Measurements from ENCODE around the gene ATP5MK.

ATP5MK gene

DNA sequence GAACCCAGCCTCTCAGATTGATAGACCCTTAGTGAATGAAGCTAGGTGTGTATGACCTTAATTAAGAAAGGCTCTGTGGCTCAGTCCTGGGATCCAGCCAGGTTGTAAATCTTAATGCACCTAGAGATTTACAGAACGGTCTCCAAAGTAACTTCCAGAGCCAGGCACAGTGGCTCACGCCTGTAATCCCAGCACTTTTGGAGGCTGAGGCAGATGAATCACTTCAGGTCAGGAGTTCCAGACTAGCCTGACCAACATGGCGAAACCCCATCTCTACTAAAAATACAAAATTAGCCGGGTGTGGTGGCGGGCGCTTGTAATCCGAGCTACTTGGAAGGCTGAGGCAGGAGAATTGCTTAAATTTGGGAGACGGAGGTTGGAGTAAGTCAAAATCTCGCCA lies 31.6 kb upstream of the ATP5MK start (continued):
- TF ChIP-seq, protein P1, sequence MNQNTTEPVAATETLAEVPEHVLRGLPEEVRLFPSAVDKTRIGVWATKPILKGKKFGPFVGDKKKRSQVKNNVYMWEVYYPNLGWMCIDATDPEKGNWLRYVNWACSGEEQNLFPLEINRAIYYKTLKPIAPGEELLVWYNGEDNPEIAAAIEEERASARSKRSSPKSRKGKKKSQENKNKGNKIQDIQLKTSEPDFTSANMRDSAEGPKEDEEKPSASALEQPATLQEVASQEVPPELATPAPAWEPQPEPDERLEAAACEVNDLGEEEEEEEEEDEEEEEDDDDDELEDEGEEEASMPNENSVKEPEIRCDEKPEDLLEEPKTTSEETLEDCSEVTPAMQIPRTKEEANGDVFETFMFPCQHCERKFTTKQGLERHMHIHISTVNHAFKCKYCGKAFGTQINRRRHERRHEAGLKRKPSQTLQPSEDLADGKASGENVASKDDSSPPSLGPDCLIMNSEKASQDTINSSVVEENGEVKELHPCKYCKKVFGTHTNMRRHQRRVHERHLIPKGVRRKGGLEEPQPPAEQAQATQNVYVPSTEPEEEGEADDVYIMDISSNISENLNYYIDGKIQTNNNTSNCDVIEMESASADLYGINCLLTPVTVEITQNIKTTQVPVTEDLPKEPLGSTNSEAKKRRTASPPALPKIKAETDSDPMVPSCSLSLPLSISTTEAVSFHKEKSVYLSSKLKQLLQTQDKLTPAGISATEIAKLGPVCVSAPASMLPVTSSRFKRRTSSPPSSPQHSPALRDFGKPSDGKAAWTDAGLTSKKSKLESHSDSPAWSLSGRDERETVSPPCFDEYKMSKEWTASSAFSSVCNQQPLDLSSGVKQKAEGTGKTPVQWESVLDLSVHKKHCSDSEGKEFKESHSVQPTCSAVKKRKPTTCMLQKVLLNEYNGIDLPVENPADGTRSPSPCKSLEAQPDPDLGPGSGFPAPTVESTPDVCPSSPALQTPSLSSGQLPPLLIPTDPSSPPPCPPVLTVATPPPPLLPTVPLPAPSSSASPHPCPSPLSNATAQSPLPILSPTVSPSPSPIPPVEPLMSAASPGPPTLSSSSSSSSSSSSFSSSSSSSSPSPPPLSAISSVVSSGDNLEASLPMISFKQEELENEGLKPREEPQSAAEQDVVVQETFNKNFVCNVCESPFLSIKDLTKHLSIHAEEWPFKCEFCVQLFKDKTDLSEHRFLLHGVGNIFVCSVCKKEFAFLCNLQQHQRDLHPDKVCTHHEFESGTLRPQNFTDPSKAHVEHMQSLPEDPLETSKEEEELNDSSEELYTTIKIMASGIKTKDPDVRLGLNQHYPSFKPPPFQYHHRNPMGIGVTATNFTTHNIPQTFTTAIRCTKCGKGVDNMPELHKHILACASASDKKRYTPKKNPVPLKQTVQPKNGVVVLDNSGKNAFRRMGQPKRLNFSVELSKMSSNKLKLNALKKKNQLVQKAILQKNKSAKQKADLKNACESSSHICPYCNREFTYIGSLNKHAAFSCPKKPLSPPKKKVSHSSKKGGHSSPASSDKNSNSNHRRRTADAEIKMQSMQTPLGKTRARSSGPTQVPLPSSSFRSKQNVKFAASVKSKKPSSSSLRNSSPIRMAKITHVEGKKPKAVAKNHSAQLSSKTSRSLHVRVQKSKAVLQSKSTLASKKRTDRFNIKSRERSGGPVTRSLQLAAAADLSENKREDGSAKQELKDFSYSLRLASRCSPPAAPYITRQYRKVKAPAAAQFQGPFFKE (tag by site-specific recombination; IDR thresholded peaks at IDR 0.05; ENCODE audit: borderline replicate concordance), result no peak
- TF ChIP-seq, protein P2, sequence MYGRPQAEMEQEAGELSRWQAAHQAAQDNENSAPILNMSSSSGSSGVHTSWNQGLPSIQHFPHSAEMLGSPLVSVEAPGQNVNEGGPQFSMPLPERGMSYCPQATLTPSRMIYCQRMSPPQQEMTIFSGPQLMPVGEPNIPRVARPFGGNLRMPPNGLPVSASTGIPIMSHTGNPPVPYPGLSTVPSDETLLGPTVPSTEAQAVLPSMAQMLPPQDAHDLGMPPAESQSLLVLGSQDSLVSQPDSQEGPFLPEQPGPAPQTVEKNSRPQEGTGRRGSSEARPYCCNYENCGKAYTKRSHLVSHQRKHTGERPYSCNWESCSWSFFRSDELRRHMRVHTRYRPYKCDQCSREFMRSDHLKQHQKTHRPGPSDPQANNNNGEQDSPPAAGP (tag by site-specific recombination; IDR thresholded peaks at IDR 0.05), result no peak
- no peak for TF ChIP-seq ZNF121 (tag by site-specific recombination; IDR thresholded peaks at IDR 0.05)
- no peak for TF ChIP-seq ZNF140 (tag by site-specific recombination; IDR thresholded peaks at IDR 0.05)
- TF ChIP-seq ZNF529 (tag by site-specific recombination; IDR thresholded peaks at IDR 0.05; ENCODE audit: insufficient replicate concordance), result no peak
- TF ChIP-seq ZNF274 (IDR thresholded peaks at IDR 0.05; ENCODE audit: low read length), result no peak
- TF ChIP-seq ZNF274 (tag by site-specific recombination; IDR thresholded peaks at IDR 0.05; ENCODE audit: borderline replicate concordance), result no peak
- TF ChIP-seq, protein P3, sequence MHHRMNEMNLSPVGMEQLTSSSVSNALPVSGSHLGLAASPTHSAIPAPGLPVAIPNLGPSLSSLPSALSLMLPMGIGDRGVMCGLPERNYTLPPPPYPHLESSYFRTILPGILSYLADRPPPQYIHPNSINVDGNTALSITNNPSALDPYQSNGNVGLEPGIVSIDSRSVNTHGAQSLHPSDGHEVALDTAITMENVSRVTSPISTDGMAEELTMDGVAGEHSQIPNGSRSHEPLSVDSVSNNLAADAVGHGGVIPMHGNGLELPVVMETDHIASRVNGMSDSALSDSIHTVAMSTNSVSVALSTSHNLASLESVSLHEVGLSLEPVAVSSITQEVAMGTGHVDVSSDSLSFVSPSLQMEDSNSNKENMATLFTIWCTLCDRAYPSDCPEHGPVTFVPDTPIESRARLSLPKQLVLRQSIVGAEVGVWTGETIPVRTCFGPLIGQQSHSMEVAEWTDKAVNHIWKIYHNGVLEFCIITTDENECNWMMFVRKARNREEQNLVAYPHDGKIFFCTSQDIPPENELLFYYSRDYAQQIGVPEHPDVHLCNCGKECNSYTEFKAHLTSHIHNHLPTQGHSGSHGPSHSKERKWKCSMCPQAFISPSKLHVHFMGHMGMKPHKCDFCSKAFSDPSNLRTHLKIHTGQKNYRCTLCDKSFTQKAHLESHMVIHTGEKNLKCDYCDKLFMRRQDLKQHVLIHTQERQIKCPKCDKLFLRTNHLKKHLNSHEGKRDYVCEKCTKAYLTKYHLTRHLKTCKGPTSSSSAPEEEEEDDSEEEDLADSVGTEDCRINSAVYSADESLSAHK (tag by site-specific recombination; IDR thresholded peaks at IDR 0.05), result no peak
- no peak for TF ChIP-seq ZNF777 (tag by site-specific recombination; IDR thresholded peaks at IDR 0.05; ENCODE audit: borderline replicate concordance)
- TF ChIP-seq GFI1B (tag by site-specific recombination; IDR thresholded peaks at IDR 0.05), result no peak
- TF ChIP-seq ZNF792 (tag by site-specific recombination; IDR thresholded peaks at IDR 0.05), result no peak
- no peak for TF ChIP-seq ZNF585B (tag by site-specific recombination; IDR thresholded peaks at IDR 0.05)

- ChIA-PET POLR2A (no interaction called here), CTCF (interaction anchor here (0.8 to 1.6 kb wide), 3 partner anchors 53 to 169 kb away, joined by 3 to 4 read pairs (median 4); no protein-coding TSS in a partner anchor)
- Histone ChIP-seq H3K4me3 (ENCODE audit: low read depth, low read length) (no peak overlapping the region), H3K27ac (ENCODE audit: extremely low read depth, low read depth, low read length) (no peak overlapping the region), H3K4me1 (ENCODE audit: control insufficient read depth, insufficient read depth, low read length) (no peaks in the 10 kb centered on the region), H3K36me3 (ENCODE audit: control insufficient read depth in 2 of 2, insufficient read depth in 1 of 2, low read length in 2 of 2) (peaks cover 50 to 89% of the 10 kb centered on the region in 2 experiments), H3K9me3 (ENCODE audit: control insufficient read depth, insufficient read depth, low read depth, low read length) (no peaks in the 10 kb centered on the region)
- TF ChIP-seq ZNF580 (tag by site-specific recombination; IDR thresholded peaks at IDR 0.05), result no peak
- no peak for TF ChIP-seq ZNF514 (tag by site-specific recombination; IDR thresholded peaks at IDR 0.05)
- TF ChIP-seq KLF7 (tag by site-specific recombination; IDR thresholded peaks at IDR 0.05; ENCODE audit: borderline replicate concordance), result no peak
- no peak for TF ChIP-seq OVOL3 (tag by site-specific recombination; IDR thresholded peaks at IDR 0.05)
- no peak for TF ChIP-seq GLI2 (tag by site-specific recombination; IDR thresholded peaks at IDR 0.05; ENCODE audit: borderline replicate concordance, low read depth)
- TF ChIP-seq ZNF621 (tag by site-specific recombination; IDR thresholded peaks at IDR 0.05), result no peak
- TF ChIP-seq ZNF23 (tag by site-specific recombination; IDR thresholded peaks at IDR 0.05; ENCODE audit: borderline replicate concordance), result no peak
- no peak for TF ChIP-seq ZNF112 (tag by site-specific recombination; IDR thresholded peaks at IDR 0.05)
- TF ChIP-seq ZNF335 (tag by site-specific recombination; conservative IDR thresholded peaks at IDR 0.05), result no peak
- TF ChIP-seq HOXD13 (CRISPR knock-in tag; IDR thresholded peaks at IDR 0.05; ENCODE audit: borderline replicate concordance), result no peak
- no peak for TF ChIP-seq ZNF571 (tag by site-specific recombination; IDR thresholded peaks at IDR 0.05)
- TF ChIP-seq ZNF776 (tag by site-specific recombination; IDR thresholded peaks at IDR 0.05; ENCODE audit: borderline replicate concordance), result no peak
- TF ChIP-seq ZNF416 (tag by site-specific recombination; IDR thresholded peaks at IDR 0.05), result no peak
- TF ChIP-seq BCL11B (tag by site-specific recombination; IDR thresholded peaks at IDR 0.05; ENCODE audit: low read depth), result no peak
- TF ChIP-seq ZNF24 (tag by site-specific recombination; IDR thresholded peaks at IDR 0.05), result no peak
- TF ChIP-seq SP7 (tag by site-specific recombination; IDR thresholded peaks at IDR 0.05), result no peak
- TF ChIP-seq ZNF140 (tag by site-specific recombination; IDR thresholded peaks at IDR 0.05), result no peak
- no peak for TF ChIP-seq YY1 (tag by site-specific recombination; IDR thresholded peaks at IDR 0.05)
Observed at GRCh38 chr10:103423748-103424147, 27.5 kb upstream of the ATP5MK start.

All from HEK293 (cell line).